WTC11 (cell line): Measurements from ENCODE around the gene MEX3D. TPM values are rescaled to one million over a fixed set of nuclear protein-coding genes. Genes with fewer than 3 reads are reported as not detected.

Experiments
- ATAC-seq: fragments of 200-7000 bp; cut with Tn5 transposase; 2 replicates; pipeline ENCODE4 v1.10.0; 2021; ENCODE audit warnings: mild to moderate bottlenecking, moderate library complexity
- CTCF ChIA-PET: fragments of 300-600 bp; sonication (Branson Sonifier 250); formaldehyde crosslinking; loops from one replicate; lab custom pipeline; 2021; ENCODE audit warnings: antibody characterized with exemption; lab: Charles Lee
- POLR2A ChIA-PET: fragments of 350-600 bp; sonication (Branson Sonifier 250); formaldehyde crosslinking; loops from one replicate; lab custom pipeline; 2021; ENCODE audit warnings: antibody characterized with exemption; lab: Charles Lee
- DNase-seq: peaks from one replicate; pipeline ENCODE4 v3.0.0; 2021; ENCODE audit warnings: low spot score
- H3K27ac Mint-ChIP-seq: 2 replicates; pipeline ENCODE4 v1.8.0; 2021; ENCODE audit warnings: mixed read lengths
- H3K27me3 Mint-ChIP-seq: 2 replicates; pipeline ENCODE4 v1.8.0; 2021; ENCODE audit warnings: low read depth, mild to moderate bottlenecking, moderate library complexity, mixed read lengths
- H3K36me3 Mint-ChIP-seq: 2 replicates; pipeline ENCODE4 v1.8.0; 2021; ENCODE audit warnings: mixed read lengths
- H3K4me1 Mint-ChIP-seq: 2 replicates; pipeline ENCODE4 v1.8.0; 2022; ENCODE audit warnings: mixed read lengths
- H3K4me3 Mint-ChIP-seq: 2 replicates; pipeline ENCODE4 v1.8.0; 2021; ENCODE audit warnings: mild to moderate bottlenecking, moderate library complexity, mixed read lengths
- H3K9me3 Mint-ChIP-seq: 2 replicates; pipeline ENCODE4 v1.8.0; 2021; ENCODE audit warnings: mixed read lengths
- ETV6 ChIP-seq: sonication (generic); formaldehyde crosslinking; IDR thresholded peaks from 2 replicates; pipeline ENCODE4 v1.8.1; 2022; ENCODE audit warnings: mild to moderate bottlenecking, missing genetic modification reagents
- FOXK1 ChIP-seq: sonication (generic); formaldehyde crosslinking; IDR thresholded peaks from 2 replicates; pipeline ENCODE4 v1.8.0; 2022; ENCODE audit warnings: mild to moderate bottlenecking, moderate library complexity, missing genetic modification reagents
- JUN ChIP-seq: sonication (generic); formaldehyde crosslinking; IDR thresholded peaks from 2 replicates; pipeline ENCODE4 v1.8.0; 2023; ENCODE audit warnings: mild to moderate bottlenecking, missing genetic modification reagents
- MXD4 ChIP-seq: fragments of 250-450 bp; sonication (Bioruptor Pico); IDR thresholded peaks from 2 replicates; pipeline ENCODE4 v1.8.0; 2021; ENCODE audit warnings: mild to moderate bottlenecking, moderate library complexity, borderline replicate concordance
- NFE2L1 ChIP-seq: sonication (generic); formaldehyde crosslinking; IDR thresholded peaks from 2 replicates; pipeline ENCODE4 v1.8.1; 2023; ENCODE audit warnings: missing genetic modification reagents
- NR2C2 ChIP-seq: sonication (generic); formaldehyde crosslinking; IDR thresholded peaks from 2 replicates; pipeline ENCODE4 v1.8.0; 2022; ENCODE audit warnings: mild to moderate bottlenecking, missing genetic modification reagents
- PRRX2 ChIP-seq: fragments of 250-450 bp; sonication (Bioruptor Pico); IDR thresholded peaks from 2 replicates; pipeline ENCODE4 v1.8.0; 2021; ENCODE audit warnings: mild to moderate bottlenecking
- ZNF219 ChIP-seq: sonication (generic); formaldehyde crosslinking; IDR thresholded peaks from 2 replicates; pipeline ENCODE4 v1.8.0; 2023; ENCODE audit warnings: missing genetic modification reagents, mild to moderate bottlenecking, borderline replicate concordance
- ZNF671 ChIP-seq: fragments of 250-450 bp; sonication (Bioruptor Pico); IDR thresholded peaks from 2 replicates; pipeline ENCODE4 v1.8.0; 2021; ENCODE audit warnings: mild to moderate bottlenecking
- total RNA-seq: library from RNA; stranded (reverse); gene quantifications from 3 replicates; pipeline ENCODE4 v1.2.3, GENCODE V29; 2021
- TF ChIP-seq, protein P1 (sequence below): sonication (generic); formaldehyde crosslinking; IDR thresholded peaks from 2 replicates; pipeline ENCODE4 v1.8.1; 2022; ENCODE audit warnings: mild to moderate bottlenecking, moderate library complexity, missing genetic modification reagents
- TF ChIP-seq, protein P2 (sequence below): sonication (generic); formaldehyde crosslinking; IDR thresholded peaks from 2 replicates; pipeline ENCODE4 v1.8.1; 2022; ENCODE audit warnings: low read depth, missing genetic modification reagents, borderline replicate concordance
- TF ChIP-seq, protein P3 (sequence below): sonication (generic); formaldehyde crosslinking; IDR thresholded peaks from 2 replicates; pipeline ENCODE4 v1.8.0; 2022; ENCODE audit warnings: mild to moderate bottlenecking, missing genetic modification reagents
- TF ChIP-seq, protein P4 (sequence below): fragments of 250-450 bp; sonication (Bioruptor Pico); IDR thresholded peaks from 2 replicates; pipeline ENCODE4 v1.9.0; 2021; ENCODE audit warnings: mild to moderate bottlenecking, borderline replicate concordance
- TF ChIP-seq, protein P5 (sequence below): sonication (generic); formaldehyde crosslinking; IDR thresholded peaks from 2 replicates; pipeline ENCODE4 v1.8.0; 2022; ENCODE audit warnings: mild to moderate bottlenecking, missing genetic modification reagents
- TF ChIP-seq, protein P6 (sequence below): sonication (generic); formaldehyde crosslinking; IDR thresholded peaks from 2 replicates; pipeline ENCODE4 v1.8.0; 2022; ENCODE audit warnings: mild to moderate bottlenecking, missing genetic modification reagents
- TF ChIP-seq, protein P7 (sequence below): sonication (generic); formaldehyde crosslinking; IDR thresholded peaks from 2 replicates; pipeline ENCODE4 v1.8.1; 2023; ENCODE audit warnings: mild to moderate bottlenecking, missing genetic modification reagents
- TF ChIP-seq, protein P8 (sequence below): sonication (generic); formaldehyde crosslinking; IDR thresholded peaks from 2 replicates; pipeline ENCODE4 v1.8.1; 2023; ENCODE audit warnings: mild to moderate bottlenecking, moderate library complexity, missing genetic modification reagents
- TF ChIP-seq, protein P9 (sequence below): sonication (generic); formaldehyde crosslinking; IDR thresholded peaks from 2 replicates; pipeline ENCODE4 v1.8.1; 2023; ENCODE audit warnings: mild to moderate bottlenecking, missing genetic modification reagents

Gene MEX3D
- total RNA-seq, 1 experiment from 2014 or later, result 69.5 TPM

DNA sequence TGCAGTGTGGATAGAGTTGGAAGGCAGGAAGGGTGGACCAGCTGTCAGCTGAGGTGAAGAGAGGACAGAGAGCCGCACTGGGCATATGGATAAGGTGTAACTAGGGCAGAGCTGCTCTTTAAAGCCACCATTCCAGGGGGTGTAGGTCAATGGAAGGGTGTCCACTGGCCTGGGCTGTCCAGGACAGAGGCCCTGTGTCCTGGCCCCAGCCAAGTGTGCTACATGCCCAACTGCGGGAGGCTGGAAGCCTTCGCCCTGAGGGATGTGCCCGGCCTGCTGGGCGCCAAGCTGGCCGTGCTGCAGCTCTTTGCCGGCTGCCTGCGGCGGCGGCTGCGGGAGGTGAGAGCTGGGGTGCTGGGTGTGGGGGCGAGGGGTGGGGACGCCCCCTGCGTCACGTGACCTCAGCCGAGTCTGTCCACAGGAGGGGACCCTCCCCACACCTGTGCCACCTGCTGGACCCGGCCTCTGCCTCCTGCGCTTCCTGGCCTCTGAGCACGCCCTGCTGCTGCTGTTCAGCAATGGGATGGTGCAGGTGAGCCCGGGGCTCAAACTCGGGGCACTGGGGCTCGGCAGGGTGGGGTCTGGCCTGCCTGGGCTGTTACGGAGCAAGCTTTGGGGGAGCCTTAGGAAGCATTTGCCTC, 34.5 kb downstream of the MEX3D start:
- CTCF ChIA-PET, result interaction anchor here (1.2 to 1.5 kb wide), 2 partner anchors 13 to 293 kb away, joined by 3 to 4 read pairs; no protein-coding TSS in a partner anchor
- Mint-ChIP-seq H3K9me3 (no peaks in the 10 kb centered on the region), H3K4me1 (no peaks in the 10 kb centered on the region), H3K36me3 (no peaks in the 10 kb centered on the region), H3K27ac (no peak overlapping the region), H3K4me3 (no peak overlapping the region), H3K27me3 (no peaks in the 10 kb centered on the region)
- DNase-seq (no peak), ATAC-seq (no peak)
- POLR2A ChIA-PET, result interaction anchor here (0.6 kb wide), 1 partner anchor 58 kb away, joined by 4 read pairs; no protein-coding TSS in a partner anchor
- TF ChIP-seq PRRX2 (CRISPR knock-in tag) (no peak), NR2C2 (no peak), ZNF219 (CRISPR knock-in tag) (no peak), NFE2L1 (no peak), ETV6 (no peak)
- TF ChIP-seq, protein P1, sequence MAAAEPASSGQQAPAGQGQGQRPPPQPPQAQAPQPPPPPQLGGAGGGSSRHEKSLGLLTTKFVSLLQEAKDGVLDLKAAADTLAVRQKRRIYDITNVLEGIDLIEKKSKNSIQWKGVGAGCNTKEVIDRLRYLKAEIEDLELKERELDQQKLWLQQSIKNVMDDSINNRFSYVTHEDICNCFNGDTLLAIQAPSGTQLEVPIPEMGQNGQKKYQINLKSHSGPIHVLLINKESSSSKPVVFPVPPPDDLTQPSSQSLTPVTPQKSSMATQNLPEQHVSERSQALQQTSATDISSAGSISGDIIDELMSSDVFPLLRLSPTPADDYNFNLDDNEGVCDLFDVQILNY (CRISPR knock-in tag), result no peak
- TF ChIP-seq, protein P2, sequence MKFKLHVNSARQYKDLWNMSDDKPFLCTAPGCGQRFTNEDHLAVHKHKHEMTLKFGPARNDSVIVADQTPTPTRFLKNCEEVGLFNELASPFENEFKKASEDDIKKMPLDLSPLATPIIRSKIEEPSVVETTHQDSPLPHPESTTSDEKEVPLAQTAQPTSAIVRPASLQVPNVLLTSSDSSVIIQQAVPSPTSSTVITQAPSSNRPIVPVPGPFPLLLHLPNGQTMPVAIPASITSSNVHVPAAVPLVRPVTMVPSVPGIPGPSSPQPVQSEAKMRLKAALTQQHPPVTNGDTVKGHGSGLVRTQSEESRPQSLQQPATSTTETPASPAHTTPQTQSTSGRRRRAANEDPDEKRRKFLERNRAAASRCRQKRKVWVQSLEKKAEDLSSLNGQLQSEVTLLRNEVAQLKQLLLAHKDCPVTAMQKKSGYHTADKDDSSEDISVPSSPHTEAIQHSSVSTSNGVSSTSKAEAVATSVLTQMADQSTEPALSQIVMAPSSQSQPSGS (CRISPR knock-in tag), result no peak

DNA sequence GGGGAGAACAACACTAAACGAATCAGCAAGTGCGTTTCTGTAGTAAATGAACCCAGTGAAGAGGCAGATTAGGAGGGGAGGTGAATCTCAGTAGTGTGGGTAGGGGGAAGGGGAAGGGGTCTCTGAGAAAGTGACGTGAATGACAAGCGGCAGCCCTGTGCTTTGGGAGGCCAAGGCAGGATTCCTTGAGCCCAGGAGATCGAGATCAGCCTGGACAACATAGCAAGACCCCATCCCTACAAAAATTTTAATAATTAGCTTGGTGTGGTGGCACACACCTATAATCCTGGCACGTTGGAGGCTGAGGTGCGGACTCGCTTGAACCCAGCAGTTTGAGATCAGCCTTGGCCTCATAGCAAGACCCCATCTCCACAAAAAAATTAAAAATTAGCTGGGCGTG, 36.1 kb downstream of the MEX3D start:
- no peak for DNase-seq
- Mint-ChIP-seq H3K4me3 (no peak overlapping the region), H3K27me3 (no peaks in the 10 kb centered on the region), H3K36me3 (no peaks in the 10 kb centered on the region), H3K4me1 (no peaks in the 10 kb centered on the region), H3K27ac (no peak overlapping the region), H3K9me3 (no peaks in the 10 kb centered on the region)
- CTCF ChIA-PET, result no interaction called here
- POLR2A ChIA-PET, result no interaction called here
- TF ChIP-seq, protein P3, sequence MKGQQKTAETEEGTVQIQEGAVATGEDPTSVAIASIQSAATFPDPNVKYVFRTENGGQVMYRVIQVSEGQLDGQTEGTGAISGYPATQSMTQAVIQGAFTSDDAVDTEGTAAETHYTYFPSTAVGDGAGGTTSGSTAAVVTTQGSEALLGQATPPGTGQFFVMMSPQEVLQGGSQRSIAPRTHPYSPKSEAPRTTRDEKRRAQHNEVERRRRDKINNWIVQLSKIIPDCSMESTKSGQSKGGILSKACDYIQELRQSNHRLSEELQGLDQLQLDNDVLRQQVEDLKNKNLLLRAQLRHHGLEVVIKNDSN (CRISPR knock-in tag), result no peak
- TF ChIP-seq JUN (CRISPR knock-in tag), result no peak
- TF ChIP-seq, protein P4, sequence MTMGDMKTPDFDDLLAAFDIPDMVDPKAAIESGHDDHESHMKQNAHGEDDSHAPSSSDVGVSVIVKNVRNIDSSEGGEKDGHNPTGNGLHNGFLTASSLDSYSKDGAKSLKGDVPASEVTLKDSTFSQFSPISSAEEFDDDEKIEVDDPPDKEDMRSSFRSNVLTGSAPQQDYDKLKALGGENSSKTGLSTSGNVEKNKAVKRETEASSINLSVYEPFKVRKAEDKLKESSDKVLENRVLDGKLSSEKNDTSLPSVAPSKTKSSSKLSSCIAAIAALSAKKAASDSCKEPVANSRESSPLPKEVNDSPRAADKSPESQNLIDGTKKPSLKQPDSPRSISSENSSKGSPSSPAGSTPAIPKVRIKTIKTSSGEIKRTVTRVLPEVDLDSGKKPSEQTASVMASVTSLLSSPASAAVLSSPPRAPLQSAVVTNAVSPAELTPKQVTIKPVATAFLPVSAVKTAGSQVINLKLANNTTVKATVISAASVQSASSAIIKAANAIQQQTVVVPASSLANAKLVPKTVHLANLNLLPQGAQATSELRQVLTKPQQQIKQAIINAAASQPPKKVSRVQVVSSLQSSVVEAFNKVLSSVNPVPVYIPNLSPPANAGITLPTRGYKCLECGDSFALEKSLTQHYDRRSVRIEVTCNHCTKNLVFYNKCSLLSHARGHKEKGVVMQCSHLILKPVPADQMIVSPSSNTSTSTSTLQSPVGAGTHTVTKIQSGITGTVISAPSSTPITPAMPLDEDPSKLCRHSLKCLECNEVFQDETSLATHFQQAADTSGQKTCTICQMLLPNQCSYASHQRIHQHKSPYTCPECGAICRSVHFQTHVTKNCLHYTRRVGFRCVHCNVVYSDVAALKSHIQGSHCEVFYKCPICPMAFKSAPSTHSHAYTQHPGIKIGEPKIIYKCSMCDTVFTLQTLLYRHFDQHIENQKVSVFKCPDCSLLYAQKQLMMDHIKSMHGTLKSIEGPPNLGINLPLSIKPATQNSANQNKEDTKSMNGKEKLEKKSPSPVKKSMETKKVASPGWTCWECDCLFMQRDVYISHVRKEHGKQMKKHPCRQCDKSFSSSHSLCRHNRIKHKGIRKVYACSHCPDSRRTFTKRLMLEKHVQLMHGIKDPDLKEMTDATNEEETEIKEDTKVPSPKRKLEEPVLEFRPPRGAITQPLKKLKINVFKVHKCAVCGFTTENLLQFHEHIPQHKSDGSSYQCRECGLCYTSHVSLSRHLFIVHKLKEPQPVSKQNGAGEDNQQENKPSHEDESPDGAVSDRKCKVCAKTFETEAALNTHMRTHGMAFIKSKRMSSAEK, result no peak
- TF ChIP-seq, protein P5, sequence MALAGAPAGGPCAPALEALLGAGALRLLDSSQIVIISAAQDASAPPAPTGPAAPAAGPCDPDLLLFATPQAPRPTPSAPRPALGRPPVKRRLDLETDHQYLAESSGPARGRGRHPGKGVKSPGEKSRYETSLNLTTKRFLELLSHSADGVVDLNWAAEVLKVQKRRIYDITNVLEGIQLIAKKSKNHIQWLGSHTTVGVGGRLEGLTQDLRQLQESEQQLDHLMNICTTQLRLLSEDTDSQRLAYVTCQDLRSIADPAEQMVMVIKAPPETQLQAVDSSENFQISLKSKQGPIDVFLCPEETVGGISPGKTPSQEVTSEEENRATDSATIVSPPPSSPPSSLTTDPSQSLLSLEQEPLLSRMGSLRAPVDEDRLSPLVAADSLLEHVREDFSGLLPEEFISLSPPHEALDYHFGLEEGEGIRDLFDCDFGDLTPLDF (CRISPR knock-in tag), result no peak
- TF ChIP-seq, protein P6, sequence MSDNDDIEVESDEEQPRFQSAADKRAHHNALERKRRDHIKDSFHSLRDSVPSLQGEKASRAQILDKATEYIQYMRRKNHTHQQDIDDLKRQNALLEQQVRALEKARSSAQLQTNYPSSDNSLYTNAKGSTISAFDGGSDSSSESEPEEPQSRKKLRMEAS, result no peak
- TF ChIP-seq MXD4 (CRISPR knock-in tag), result no peak
- TF ChIP-seq ETV6, result no peak
- TF ChIP-seq, protein P7, sequence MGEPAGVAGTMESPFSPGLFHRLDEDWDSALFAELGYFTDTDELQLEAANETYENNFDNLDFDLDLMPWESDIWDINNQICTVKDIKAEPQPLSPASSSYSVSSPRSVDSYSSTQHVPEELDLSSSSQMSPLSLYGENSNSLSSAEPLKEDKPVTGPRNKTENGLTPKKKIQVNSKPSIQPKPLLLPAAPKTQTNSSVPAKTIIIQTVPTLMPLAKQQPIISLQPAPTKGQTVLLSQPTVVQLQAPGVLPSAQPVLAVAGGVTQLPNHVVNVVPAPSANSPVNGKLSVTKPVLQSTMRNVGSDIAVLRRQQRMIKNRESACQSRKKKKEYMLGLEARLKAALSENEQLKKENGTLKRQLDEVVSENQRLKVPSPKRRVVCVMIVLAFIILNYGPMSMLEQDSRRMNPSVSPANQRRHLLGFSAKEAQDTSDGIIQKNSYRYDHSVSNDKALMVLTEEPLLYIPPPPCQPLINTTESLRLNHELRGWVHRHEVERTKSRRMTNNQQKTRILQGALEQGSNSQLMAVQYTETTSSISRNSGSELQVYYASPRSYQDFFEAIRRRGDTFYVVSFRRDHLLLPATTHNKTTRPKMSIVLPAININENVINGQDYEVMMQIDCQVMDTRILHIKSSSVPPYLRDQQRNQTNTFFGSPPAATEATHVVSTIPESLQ (CRISPR knock-in tag), result no peak
- TF ChIP-seq, protein P8, sequence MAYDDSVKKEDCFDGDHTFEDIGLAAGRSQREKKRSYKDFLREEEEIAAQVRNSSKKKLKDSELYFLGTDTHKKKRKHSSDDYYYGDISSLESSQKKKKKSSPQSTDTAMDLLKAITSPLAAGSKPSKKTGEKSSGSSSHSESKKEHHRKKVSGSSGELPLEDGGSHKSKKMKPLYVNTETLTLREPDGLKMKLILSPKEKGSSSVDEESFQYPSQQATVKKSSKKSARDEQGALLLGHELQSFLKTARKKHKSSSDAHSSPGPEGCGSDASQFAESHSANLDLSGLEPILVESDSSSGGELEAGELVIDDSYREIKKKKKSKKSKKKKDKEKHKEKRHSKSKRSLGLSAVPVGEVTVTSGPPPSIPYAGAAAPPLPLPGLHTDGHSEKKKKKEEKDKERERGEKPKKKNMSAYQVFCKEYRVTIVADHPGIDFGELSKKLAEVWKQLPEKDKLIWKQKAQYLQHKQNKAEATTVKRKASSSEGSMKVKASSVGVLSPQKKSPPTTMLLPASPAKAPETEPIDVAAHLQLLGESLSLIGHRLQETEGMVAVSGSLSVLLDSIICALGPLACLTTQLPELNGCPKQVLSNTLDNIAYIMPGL (CRISPR knock-in tag), result no peak
- TF ChIP-seq, protein P9, sequence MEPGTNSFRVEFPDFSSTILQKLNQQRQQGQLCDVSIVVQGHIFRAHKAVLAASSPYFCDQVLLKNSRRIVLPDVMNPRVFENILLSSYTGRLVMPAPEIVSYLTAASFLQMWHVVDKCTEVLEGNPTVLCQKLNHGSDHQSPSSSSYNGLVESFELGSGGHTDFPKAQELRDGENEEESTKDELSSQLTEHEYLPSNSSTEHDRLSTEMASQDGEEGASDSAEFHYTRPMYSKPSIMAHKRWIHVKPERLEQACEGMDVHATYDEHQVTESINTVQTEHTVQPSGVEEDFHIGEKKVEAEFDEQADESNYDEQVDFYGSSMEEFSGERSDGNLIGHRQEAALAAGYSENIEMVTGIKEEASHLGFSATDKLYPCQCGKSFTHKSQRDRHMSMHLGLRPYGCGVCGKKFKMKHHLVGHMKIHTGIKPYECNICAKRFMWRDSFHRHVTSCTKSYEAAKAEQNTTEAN (CRISPR knock-in tag), result no peak
- TF ChIP-seq ZNF671 (CRISPR knock-in tag), result no peak
- no peak for TF ChIP-seq FOXK1
- ATAC-seq, result no peak
